HUDEP-2 (cell line): ENCODE data around the gene FOLR2.
"Not testable (repeated sequence)": the region's sequence is repeated elsewhere in the genome, so short reads cannot be mapped to it uniquely, and the experiment has no call there.

Experiments
- DNase-seq, 76 experiments: peaks; one replicate each; lab custom pipeline; 2025; ENCODE audit not compliant: unreplicated experiment in 76 of 76; lab: John Stamatoyannopoulos, UW

Gene FOLR2

GRCh38 chr11:72265951-72266350 lies 49.4 kb downstream of the FOLR2 start:
- no peak for DNase-seq

DNA sequence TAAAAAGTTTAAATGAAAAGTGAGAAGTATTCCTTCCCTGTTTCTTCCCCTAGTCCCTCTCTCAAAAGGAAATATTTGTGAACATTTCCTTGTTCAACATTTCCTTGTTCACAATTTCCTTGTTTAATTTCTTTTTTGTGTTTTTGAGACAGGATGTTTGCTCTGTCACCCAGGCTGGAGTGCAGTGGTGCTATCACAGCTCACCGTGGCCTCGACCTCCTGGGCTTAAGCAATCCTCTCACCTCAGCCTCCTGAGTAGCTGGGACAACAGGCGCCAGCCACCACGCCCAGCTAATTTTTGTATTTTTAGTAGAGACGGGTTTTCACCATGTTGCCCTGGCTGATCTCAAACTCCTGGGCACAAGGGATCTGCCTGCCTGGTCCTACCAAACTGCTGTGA lies 50.4 kb downstream of the FOLR2 start:
- DNase-seq = not testable (repeated sequence)

DNA sequence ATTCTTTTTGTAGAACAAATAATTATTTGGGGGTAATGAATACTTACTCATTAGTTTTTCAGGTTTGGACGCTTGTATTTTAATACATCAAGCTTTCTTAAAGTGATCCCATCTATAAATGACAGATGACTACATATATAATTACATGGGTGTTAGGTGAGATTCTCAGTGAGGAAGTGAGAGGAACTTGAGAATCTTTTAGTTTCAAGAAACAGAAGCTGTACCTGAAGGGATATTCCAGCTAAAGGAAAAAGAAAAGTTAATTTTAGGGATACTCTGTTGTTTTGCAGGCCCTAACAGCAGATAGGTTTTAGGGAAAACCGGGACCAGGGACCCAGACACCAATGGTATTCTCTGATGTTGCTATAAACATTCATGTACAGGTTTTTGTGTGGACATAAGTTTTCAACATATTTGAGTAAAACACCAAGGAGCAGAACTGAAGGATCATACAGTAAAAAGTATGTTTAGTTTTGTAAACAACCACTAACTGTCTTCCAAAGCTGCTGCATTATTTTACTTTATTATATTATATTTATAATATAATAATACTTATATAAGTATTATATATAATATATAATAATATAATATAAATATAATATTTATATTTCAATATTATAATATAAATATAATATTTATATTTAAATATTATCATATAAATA lies 51.5 kb downstream of the FOLR2 start:
- DNase-seq = no peak
